CD14-positive monocyte (primary cell): ENCODE results near the gene EPHA8. TPM values are rescaled to one million over a fixed set of nuclear protein-coding genes. Genes with fewer than 3 reads are reported as not detected.

Source experiments
- DNase-seq, 3 donors: peaks; one replicate each; pipeline ENCODE4 v3.0.0-alpha.2; 2011 to 2022
- H2AFZ ChIP-seq: 2 replicates; pipeline ENCODE4 v1.6.0; 2012; ENCODE audit warnings: mild to moderate bottlenecking, low read depth, low read length, inconsistent platforms; ENCODE audit not compliant: insufficient read depth, poor library complexity, severe bottlenecking
- H3K27ac ChIP-seq, 2 donors: 1 replicate in 1 of 2; 2 replicates in 1 of 2; pipeline ENCODE4 v1.5.1; 2012 to 2013; ENCODE audit warnings: low read length in 2 of 2, control low read depth in 1 of 2, inconsistent platforms in 1 of 2, low read depth in 1 of 2, mild to moderate bottlenecking in 1 of 2
- H3K27me3 ChIP-seq, 2 donors: one replicate each; pipeline versions ENCODE4 v1.6.0 to v1.6.1; 2011 to 2013; ENCODE audit warnings: low read length in 2 of 2; ENCODE audit not compliant: control insufficient read depth in 2 of 2, insufficient read depth in 2 of 2
- H3K36me3 ChIP-seq, 2 donors: replicated peaks in 1 of 2; 1 replicate in 1 of 2; 2 replicates in 1 of 2; pipeline versions ENCODE4 v1.5.1 to v1.6.1; 2012 to 2013; ENCODE audit warnings: low read length in 2 of 2, control low read depth in 1 of 2, inconsistent platforms in 1 of 2, mild to moderate bottlenecking in 1 of 2; ENCODE audit not compliant: insufficient read depth in 2 of 2, control insufficient read depth in 1 of 2
- H3K4me1 ChIP-seq, 2 donors: 1 replicate in 1 of 2; 2 replicates in 1 of 2; pipeline versions ENCODE4 v1.5.1 to v1.6.1; 2012 to 2013; ENCODE audit warnings: low read length in 2 of 2, control low read depth in 1 of 2, inconsistent platforms in 1 of 2, mild to moderate bottlenecking in 1 of 2, moderate library complexity in 1 of 2; ENCODE audit not compliant: insufficient read depth in 2 of 2, control insufficient read depth in 1 of 2
- H3K4me2 ChIP-seq: replicated peaks from 2 replicates; pipeline ENCODE3; 2012; ENCODE audit warnings: low read length, moderate library complexity, mild to moderate bottlenecking; ENCODE audit not compliant: poor library complexity, severe bottlenecking; ENCODE audit errors: extremely low read depth
- H3K4me3 ChIP-seq, 3 experiments: fragments of 200-600 bp in 1 of 3; sonication (generic) in 1 of 3; replicated peaks in 1 of 3; 1 replicate in 2 of 3; 2 replicates in 1 of 3; pipeline ENCODE4 v1.5.1; 2011 to 2013; ENCODE audit warnings: low read length in 3 of 3, mild to moderate bottlenecking in 3 of 3, control low read depth in 2 of 3, low read depth in 2 of 3, inconsistent platforms in 1 of 3, moderate library complexity in 1 of 3
- H3K79me2 ChIP-seq: 2 replicates; pipeline ENCODE4 v1.6.0; 2012; ENCODE audit warnings: mild to moderate bottlenecking, control low read depth, inconsistent platforms, low read length, moderate library complexity; ENCODE audit not compliant: insufficient read depth
- H3K9ac ChIP-seq: 2 replicates; pipeline ENCODE4 v1.6.0; 2017; ENCODE audit warnings: low read length, mild to moderate bottlenecking; ENCODE audit not compliant: insufficient read depth, poor library complexity, severe bottlenecking
- H3K9me3 ChIP-seq, 2 donors: replicated peaks in 1 of 2; 1 replicate in 1 of 2; 2 replicates in 1 of 2; pipeline versions ENCODE4 v1.5.1 to v1.6.1; 2012 to 2013; ENCODE audit warnings: low read length in 2 of 2, control low read depth in 1 of 2; ENCODE audit not compliant: control insufficient read depth in 1 of 2, insufficient read depth in 1 of 2
- H4K20me1 ChIP-seq: 2 replicates; pipeline ENCODE4 v1.6.0; 2012; ENCODE audit warnings: mild to moderate bottlenecking, low read length, control low read depth, moderate library complexity; ENCODE audit not compliant: insufficient read depth
- H3K27ac Mint-ChIP-seq, 7 donors: one replicate each; pipeline ENCODE4 v1.8.0; 2020; ENCODE audit warnings: mild to moderate bottlenecking in 7 of 7, mixed read lengths in 7 of 7, moderate library complexity in 6 of 7, inconsistent platforms in 2 of 7
- H3K27me3 Mint-ChIP-seq, 3 donors: one replicate each; pipeline ENCODE4 v1.8.0; 2021 to 2022; ENCODE audit warnings: low read depth in 3 of 3, mild to moderate bottlenecking in 3 of 3, mixed read lengths in 3 of 3, moderate library complexity in 3 of 3, inconsistent platforms in 1 of 3
- H3K36me3 Mint-ChIP-seq, 2 donors: one replicate each; pipeline ENCODE4 v1.8.0; 2020; ENCODE audit warnings: mixed read lengths in 2 of 2, inconsistent platforms in 1 of 2, mild to moderate bottlenecking in 1 of 2
- H3K4me1 Mint-ChIP-seq: one replicate; pipeline ENCODE4 v1.8.0; 2020; ENCODE audit warnings: mild to moderate bottlenecking, mixed read lengths
- H3K4me3 Mint-ChIP-seq, 2 donors: one replicate each; pipeline ENCODE4 v1.8.0; 2020; ENCODE audit warnings: mild to moderate bottlenecking in 2 of 2, mixed read lengths in 2 of 2, moderate library complexity in 1 of 2
- H3K9me3 Mint-ChIP-seq, 7 donors: one replicate each; pipeline ENCODE4 v1.8.0; 2020 to 2022; ENCODE audit warnings: mixed read lengths in 7 of 7, mild to moderate bottlenecking in 6 of 7, moderate library complexity in 6 of 7, inconsistent platforms in 2 of 7
- CTCF ChIP-seq: fragments of 200-600 bp; IDR thresholded peaks from one replicate; pipeline ENCODE4 v1.8.0; 2022; ENCODE audit warnings: antibody characterized with exemption, mild to moderate bottlenecking
- WGBS: methylation state at CpG from one replicate; pipeline ENCODE4 v1.1.5; 2013; ENCODE audit warnings: missing lambda C conversion rate; ENCODE audit not compliant: insufficient coverage; 5-methylcytosine and 5-hydroxymethylcytosine counted together
- intact Hi-C, 2 donors: fragments of 100-400 bp; cut with micrococcal nuclease; formaldehyde crosslinking; loops; one replicate each; pipeline versions ENCODE4 v1.15.0 to v1.15.1; 2023
- polyA plus RNA-seq, 3 donors: library from polyadenylated mRNA; depleted of rRNA in 1 of 3; unstranded in 2 of 3; stranded (reverse) in 1 of 3; fragments of 300-500 nt in 2 of 3; fragments of >200 nt in 1 of 3; fragmentation: Illumina TruSeq in 2 of 3; gene quantifications; 1 replicate in 2 of 3; 2 replicates in 1 of 3; pipeline ENCODE4 v1.2.3, GENCODE V29; 2012 to 2021

The EPHA8 gene
- polyA plus RNA-seq, 3 donors: 0.04 TPM; not detected in 2

GRCh38 chr1:22566161-22566560, 2.9 kb downstream of the EPHA8 start:
- Histone ChIP-seq H3K4me2 (no peak overlapping the region), H3K4me3 (no peak overlapping the region), H3K9ac (no peak overlapping the region), H3K27ac (no peak overlapping the region), H4K20me1 (no peaks in the 10 kb centered on the region), H3K27me3 (peaks cover 14 to 35% of the 10 kb centered on the region in 2 donors), H3K4me1 (no peaks in the 10 kb centered on the region), H3K36me3 (no peaks in the 10 kb centered on the region), H2AFZ (no peak overlapping the region), H3K79me2 (no peaks in the 10 kb centered on the region), H3K9me3 (no peaks in the 10 kb centered on the region)
- no peak for DNase-seq
- no peak overlapping the region for H3K27ac Mint-ChIP-seq
- 83% methylated on average over 12 of the region's 14 CpGs for WGBS
- H3K27me3 Mint-ChIP-seq: peaks cover 40 to 50% (median 47%) of the 10 kb centered on the region in 3 donors
- H3K4me1 Mint-ChIP-seq: no peaks in the 10 kb centered on the region
- TF ChIP-seq CTCF: no peak
- no peak overlapping the region for H3K4me3 Mint-ChIP-seq
- intact Hi-C loops: no loop called here
- peaks cover 0 to 2% of the 10 kb centered on the region in 2 donors for H3K36me3 Mint-ChIP-seq
- H3K9me3 Mint-ChIP-seq: peaks cover 0 to 15% (median 2%) of the 10 kb centered on the region in 7 donors

GRCh38 chr1:22567197-22567596, 3.9 kb downstream of the EPHA8 start:
- Histone ChIP-seq H3K36me3 (no peaks in the 10 kb centered on the region), H3K9me3 (no peaks in the 10 kb centered on the region), H3K27ac (no peak overlapping the region), H3K27me3 (peaks cover 8 to 27% of the 10 kb centered on the region in 2 donors), H2AFZ (no peak overlapping the region), H4K20me1 (no peaks in the 10 kb centered on the region), H3K79me2 (no peaks in the 10 kb centered on the region), H3K4me2 (no peak overlapping the region), H3K9ac (no peak overlapping the region), H3K4me1 (no peaks in the 10 kb centered on the region), H3K4me3 (no peak overlapping the region)
- DNase-seq: no peak
- Mint-ChIP-seq H3K9me3 (peaks cover 0 to 13% (median 2%) of the 10 kb centered on the region in 7 donors), H3K4me1 (no peaks in the 10 kb centered on the region), H3K27me3 (peaks cover 30 to 40% (median 39%) of the 10 kb centered on the region in 3 donors), H3K27ac (no peak overlapping the region), H3K4me3 (no peak overlapping the region), H3K36me3 (peaks cover 0 to 2% of the 10 kb centered on the region in 2 donors)
- intact Hi-C loops: no loop called here
- WGBS: 46% methylated on average over 6 of the region's 14 CpGs
- no peak for TF ChIP-seq CTCF
